HG02938 (cell line): ENCODE results near the gene NRCAM.
"Not testable (repeated sequence)": the region's sequence is repeated elsewhere in the genome, so short reads cannot be mapped to it uniquely, and the experiment has no call there.

ENCODE experiments used
- ATAC-seq: cut with Tn5 transposase; IDR thresholded peaks from one replicate; pipeline ENCODE4 v1.9.1; 2021; ENCODE audit warnings: mild to moderate bottlenecking, moderate library complexity; ENCODE audit not compliant: unreplicated experiment

The NRCAM gene

GRCh38 chr7:108285778-108286177 lies 170.5 kb downstream of the NRCAM start:
- no peak for ATAC-seq

- ATAC-seq = no peak
These were observed 171.2 kb downstream of the NRCAM start for GRCh38 chr7:108285003-108285368.

- peak; percentile 59 for ATAC-seq
These were observed 171.8 kb downstream of the NRCAM start for GRCh38 chr7:108284349-108285002.

- ATAC-seq = no peak
These were observed 173.0 kb downstream of the NRCAM start for GRCh38 chr7:108283252-108283651.

GRCh38 chr7:108282427-108282996 lies 173.7 kb downstream of the NRCAM start:
- no peak for ATAC-seq

GRCh38 chr7:108280136-108280535 lies 176.1 kb downstream of the NRCAM start:
- no peak for ATAC-seq

GRCh38 chr7:108278776-108279175 lies 177.5 kb downstream of the NRCAM start:
- no peak for ATAC-seq

GRCh38 chr7:108278281-108278680 lies 178.0 kb downstream of the NRCAM start:
- no peak for ATAC-seq

GRCh38 chr7:108274447-108274846 lies 181.8 kb downstream of the NRCAM start:
- not testable (repeated sequence) for ATAC-seq

- ATAC-seq = not testable (repeated sequence)
These were observed 183.3 kb downstream of the NRCAM start for GRCh38 chr7:108272891-108273290.

- peak; percentile 91 for ATAC-seq
These were observed 185.7 kb downstream of the NRCAM start for GRCh38 chr7:108270385-108271015.

- ATAC-seq = no peak
These were observed 187.9 kb downstream of the NRCAM start for GRCh38 chr7:108268200-108268820.

- no peak for ATAC-seq
These were observed 188.6 kb downstream of the NRCAM start for GRCh38 chr7:108267615-108268014.

- no peak for ATAC-seq
These were observed 189.7 kb downstream of the NRCAM start for GRCh38 chr7:108266491-108266890.

GRCh38 chr7:108266035-108266434 lies 190.2 kb downstream of the NRCAM start:
- ATAC-seq = no peak

- no peak for ATAC-seq
These were observed 191.2 kb downstream of the NRCAM start for GRCh38 chr7:108265007-108265406.

GRCh38 chr7:108263425-108263824 lies 192.8 kb downstream of the NRCAM start:
- no peak for ATAC-seq

GRCh38 chr7:108261560-108262255 lies 194.5 kb downstream of the NRCAM start:
- no peak for ATAC-seq

- not testable (repeated sequence) for ATAC-seq
These were observed 196.8 kb downstream of the NRCAM start for GRCh38 chr7:108259447-108259846.

GRCh38 chr7:108257954-108258353 lies 198.3 kb downstream of the NRCAM start:
- no peak for ATAC-seq

- no peak for ATAC-seq
These were observed 202.0 kb downstream of the NRCAM start for GRCh38 chr7:108254259-108254658.
